ENCODE data around the gene STMN3.

DNA sequence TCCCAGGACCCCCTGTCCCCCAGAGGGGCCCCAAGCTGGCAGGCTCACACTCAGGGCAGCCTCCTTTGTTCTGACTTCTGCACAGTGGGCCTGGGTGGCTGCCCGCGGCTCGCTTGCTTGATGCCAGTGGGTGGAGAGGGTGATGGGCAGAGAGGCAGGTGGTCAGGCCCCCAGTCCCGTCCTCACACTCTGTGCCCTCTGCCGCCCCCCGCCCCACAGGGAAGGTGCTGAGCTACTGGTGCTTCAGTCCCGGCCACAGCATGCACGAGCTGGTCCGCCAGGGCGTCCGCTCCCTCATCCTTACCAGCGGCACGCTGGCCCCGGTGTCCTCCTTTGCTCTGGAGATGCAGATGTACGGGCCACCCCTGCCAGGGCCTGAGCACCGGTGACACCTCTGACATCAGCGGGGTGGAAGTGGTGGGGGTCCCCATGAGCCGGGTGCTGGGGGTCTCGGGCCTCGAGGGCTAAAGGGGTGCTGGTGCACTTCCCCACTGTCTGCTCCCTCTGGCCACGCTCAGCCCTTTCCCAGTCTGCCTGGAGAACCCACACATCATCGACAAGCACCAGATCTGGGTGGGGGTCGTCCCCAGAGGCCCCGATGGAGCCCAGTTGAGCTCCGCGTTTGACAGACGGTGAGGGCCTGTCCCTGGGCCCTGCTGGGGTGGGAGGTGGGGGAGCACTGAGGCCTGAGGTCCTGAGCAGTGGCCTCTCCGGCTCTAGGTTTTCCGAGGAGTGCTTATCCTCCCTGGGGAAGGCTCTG, 34.4 kb upstream of the STMN3 start:
- TF ChIP-seq, protein P1, sequence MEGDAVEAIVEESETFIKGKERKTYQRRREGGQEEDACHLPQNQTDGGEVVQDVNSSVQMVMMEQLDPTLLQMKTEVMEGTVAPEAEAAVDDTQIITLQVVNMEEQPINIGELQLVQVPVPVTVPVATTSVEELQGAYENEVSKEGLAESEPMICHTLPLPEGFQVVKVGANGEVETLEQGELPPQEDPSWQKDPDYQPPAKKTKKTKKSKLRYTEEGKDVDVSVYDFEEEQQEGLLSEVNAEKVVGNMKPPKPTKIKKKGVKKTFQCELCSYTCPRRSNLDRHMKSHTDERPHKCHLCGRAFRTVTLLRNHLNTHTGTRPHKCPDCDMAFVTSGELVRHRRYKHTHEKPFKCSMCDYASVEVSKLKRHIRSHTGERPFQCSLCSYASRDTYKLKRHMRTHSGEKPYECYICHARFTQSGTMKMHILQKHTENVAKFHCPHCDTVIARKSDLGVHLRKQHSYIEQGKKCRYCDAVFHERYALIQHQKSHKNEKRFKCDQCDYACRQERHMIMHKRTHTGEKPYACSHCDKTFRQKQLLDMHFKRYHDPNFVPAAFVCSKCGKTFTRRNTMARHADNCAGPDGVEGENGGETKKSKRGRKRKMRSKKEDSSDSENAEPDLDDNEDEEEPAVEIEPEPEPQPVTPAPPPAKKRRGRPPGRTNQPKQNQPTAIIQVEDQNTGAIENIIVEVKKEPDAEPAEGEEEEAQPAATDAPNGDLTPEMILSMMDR (IDR thresholded peaks at IDR 0.05; ENCODE audit: insufficient read depth, low read length, poor library complexity, severe bottlenecking) = no peak
- no peak for TF ChIP-seq EZH2phosphoT487 (conservative IDR thresholded peaks at IDR 0.05; ENCODE audit: low read length)
